ENCODE results near the gene C4A. TPM values are rescaled to one million over a fixed set of nuclear protein-coding genes. Genes with fewer than 3 reads are reported as not detected.

C4A gene
- total RNA-seq, 4 donors from 2014 or later = 4.0 to 10.2 (median 5.3) TPM

DNA sequence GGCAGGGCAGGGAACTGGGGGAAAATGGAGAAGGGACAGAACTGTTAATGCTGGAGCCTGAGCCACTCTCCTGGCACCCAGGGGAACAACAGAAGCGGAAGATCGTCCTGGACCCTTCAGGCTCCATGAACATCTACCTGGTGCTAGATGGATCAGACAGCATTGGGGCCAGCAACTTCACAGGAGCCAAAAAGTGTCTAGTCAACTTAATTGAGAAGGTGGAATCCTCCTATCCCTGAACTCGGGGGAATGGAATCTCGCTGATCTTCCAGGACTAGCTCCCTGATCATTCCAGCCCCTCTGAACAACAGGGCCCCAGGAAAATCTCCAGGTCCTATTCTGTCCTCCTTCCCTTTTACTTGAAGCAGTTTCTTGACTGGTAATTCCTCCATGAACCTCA, 34.0 kb upstream of the C4A start:
- WGBS = 86% methylated on average over 4 of the region's 4 CpGs
- H3K9me3 ChIP-seq = no peaks in the 10 kb centered on the region
- no peak overlapping the region for H3K27ac ChIP-seq
- H3K4me3 ChIP-seq = no peak overlapping the region
- TF ChIP-seq POLR2AphosphoS5 (IDR thresholded peaks at IDR 0.05) (no peak), EP300 (IDR thresholded peaks at IDR 0.05) (no peak), POLR2A (IDR thresholded peaks at IDR 0.05) (no peak)
- TF ChIP-seq, protein P1, sequence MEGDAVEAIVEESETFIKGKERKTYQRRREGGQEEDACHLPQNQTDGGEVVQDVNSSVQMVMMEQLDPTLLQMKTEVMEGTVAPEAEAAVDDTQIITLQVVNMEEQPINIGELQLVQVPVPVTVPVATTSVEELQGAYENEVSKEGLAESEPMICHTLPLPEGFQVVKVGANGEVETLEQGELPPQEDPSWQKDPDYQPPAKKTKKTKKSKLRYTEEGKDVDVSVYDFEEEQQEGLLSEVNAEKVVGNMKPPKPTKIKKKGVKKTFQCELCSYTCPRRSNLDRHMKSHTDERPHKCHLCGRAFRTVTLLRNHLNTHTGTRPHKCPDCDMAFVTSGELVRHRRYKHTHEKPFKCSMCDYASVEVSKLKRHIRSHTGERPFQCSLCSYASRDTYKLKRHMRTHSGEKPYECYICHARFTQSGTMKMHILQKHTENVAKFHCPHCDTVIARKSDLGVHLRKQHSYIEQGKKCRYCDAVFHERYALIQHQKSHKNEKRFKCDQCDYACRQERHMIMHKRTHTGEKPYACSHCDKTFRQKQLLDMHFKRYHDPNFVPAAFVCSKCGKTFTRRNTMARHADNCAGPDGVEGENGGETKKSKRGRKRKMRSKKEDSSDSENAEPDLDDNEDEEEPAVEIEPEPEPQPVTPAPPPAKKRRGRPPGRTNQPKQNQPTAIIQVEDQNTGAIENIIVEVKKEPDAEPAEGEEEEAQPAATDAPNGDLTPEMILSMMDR (IDR thresholded peaks at IDR 0.05) = no peak
- DNase-seq (ENCODE audit: low spot score in 2 of 2) = no peak
- no peaks in the 10 kb centered on the region for H3K27me3 ChIP-seq
- peaks cover 24% of the 10 kb centered on the region for H3K36me3 ChIP-seq
- H3K4me1 ChIP-seq = peaks cover 21% of the 10 kb centered on the region

DNA sequence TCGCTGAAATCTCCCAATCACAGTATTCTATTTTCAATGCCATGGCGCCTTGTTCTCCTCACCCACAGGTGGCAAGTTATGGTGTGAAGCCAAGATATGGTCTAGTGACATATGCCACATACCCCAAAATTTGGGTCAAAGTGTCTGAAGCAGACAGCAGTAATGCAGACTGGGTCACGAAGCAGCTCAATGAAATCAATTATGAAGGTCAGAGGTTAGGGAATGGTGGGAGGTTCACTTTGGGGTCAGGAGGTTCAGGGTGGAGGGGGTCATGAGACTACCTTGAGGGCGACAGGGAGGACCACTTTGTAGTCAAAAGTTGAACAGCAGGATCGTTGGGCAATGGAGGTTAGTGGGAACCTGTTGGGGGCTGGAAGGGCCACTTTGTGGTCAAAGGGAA, 33.6 kb upstream of the C4A start:
- H3K27ac ChIP-seq = no peak overlapping the region
- TF ChIP-seq POLR2AphosphoS5 (IDR thresholded peaks at IDR 0.05) (no peak), POLR2A (IDR thresholded peaks at IDR 0.05) (no peak), EP300 (IDR thresholded peaks at IDR 0.05) (no peak)
- TF ChIP-seq, protein P1 (IDR thresholded peaks at IDR 0.05) = no peak
- peaks cover 28% of the 10 kb centered on the region for H3K36me3 ChIP-seq
- 75% methylated on average over 5 of the region's 5 CpGs for WGBS
- H3K4me1 ChIP-seq = peaks cover 21% of the 10 kb centered on the region
- no peak for DNase-seq (ENCODE audit: low spot score in 2 of 2)
- H3K27me3 ChIP-seq = no peaks in the 10 kb centered on the region
- H3K4me3 ChIP-seq = no peak overlapping the region
- no peaks in the 10 kb centered on the region for H3K9me3 ChIP-seq

DNA sequence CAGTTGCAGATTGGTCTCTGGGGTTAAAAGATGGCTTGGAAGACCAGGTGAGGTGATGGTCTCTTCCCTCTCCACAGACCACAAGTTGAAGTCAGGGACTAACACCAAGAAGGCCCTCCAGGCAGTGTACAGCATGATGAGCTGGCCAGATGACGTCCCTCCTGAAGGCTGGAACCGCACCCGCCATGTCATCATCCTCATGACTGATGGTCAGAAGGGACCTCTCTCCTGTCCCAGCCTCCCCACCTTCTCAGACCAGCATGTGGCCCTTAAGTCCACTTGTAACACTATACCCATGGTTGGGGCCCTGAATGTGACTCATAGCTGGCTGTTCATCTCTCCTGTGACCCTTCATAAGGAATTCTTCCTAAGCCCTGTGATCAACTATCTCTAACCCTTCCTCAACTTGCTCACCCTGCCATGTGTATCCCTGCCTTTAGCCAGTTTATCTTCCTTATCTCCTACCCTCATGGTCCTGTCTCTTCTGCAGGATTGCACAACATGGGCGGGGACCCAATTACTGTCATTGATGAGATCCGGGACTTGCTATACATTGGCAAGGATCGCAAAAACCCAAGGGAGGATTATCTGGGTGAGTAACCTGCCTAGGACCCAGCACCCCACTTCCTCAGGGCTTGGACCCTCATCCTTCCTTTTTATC, 33.0 kb upstream of the C4A start:
- H3K27ac ChIP-seq = no peak overlapping the region
- no peak overlapping the region for H3K4me3 ChIP-seq
- no peak for DNase-seq (ENCODE audit: low spot score in 2 of 2)
- TF ChIP-seq EP300 (IDR thresholded peaks at IDR 0.05) = no peak
- TF ChIP-seq POLR2AphosphoS5 (IDR thresholded peaks at IDR 0.05) = no peak
- TF ChIP-seq POLR2A (IDR thresholded peaks at IDR 0.05) = no peak
- TF ChIP-seq, protein P1 (IDR thresholded peaks at IDR 0.05) = no peak
- 69% methylated on average over 6 of the region's 6 CpGs for WGBS
- peaks cover 34% of the 10 kb centered on the region for H3K36me3 ChIP-seq
- no peaks in the 10 kb centered on the region for H3K9me3 ChIP-seq
- H3K27me3 ChIP-seq = no peaks in the 10 kb centered on the region
- H3K4me1 ChIP-seq = peaks cover 21% of the 10 kb centered on the region

DNA sequence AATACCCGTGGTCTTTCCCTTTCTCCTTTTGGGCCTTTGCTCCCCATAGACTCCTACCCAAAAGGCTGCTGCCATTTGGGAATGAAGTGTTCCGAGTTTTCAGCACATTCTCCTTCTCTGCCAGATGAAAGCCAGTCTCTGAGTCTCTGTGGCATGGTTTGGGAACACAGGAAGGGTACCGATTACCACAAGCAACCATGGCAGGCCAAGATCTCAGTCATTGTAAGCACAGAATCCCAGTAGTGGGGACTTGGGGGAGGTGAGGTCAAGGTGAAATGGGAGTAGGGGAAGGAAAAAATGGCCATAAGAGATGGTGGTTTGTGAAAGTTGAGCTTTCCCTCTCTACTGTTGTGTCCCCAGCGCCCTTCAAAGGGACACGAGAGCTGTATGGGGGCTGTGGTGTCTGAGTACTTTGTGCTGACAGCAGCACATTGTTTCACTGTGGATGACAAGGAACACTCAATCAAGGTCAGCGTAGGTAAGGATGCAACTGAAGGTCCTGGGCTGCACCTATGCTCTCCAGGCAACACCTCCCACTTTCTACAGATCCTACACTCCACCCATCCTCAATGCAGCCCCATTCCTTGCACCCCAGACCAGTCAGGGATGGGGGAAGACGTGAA, 31.8 kb upstream of the C4A start:
- no peak for DNase-seq (ENCODE audit: low spot score in 2 of 2)
- Histone ChIP-seq H3K27ac (no peak overlapping the region), H3K36me3 (peaks cover 45% of the 10 kb centered on the region), H3K4me3 (no peak overlapping the region), H3K27me3 (no peaks in the 10 kb centered on the region), H3K9me3 (no peaks in the 10 kb centered on the region), H3K4me1 (peaks cover 16% of the 10 kb centered on the region)
- WGBS = 89% methylated on average over 7 of the region's 7 CpGs
- TF ChIP-seq POLR2AphosphoS5 (IDR thresholded peaks at IDR 0.05) (no peak), POLR2A (IDR thresholded peaks at IDR 0.05) (no peak), EP300 (IDR thresholded peaks at IDR 0.05) (no peak)
- TF ChIP-seq, protein P1 (IDR thresholded peaks at IDR 0.05) = no peak

DNA sequence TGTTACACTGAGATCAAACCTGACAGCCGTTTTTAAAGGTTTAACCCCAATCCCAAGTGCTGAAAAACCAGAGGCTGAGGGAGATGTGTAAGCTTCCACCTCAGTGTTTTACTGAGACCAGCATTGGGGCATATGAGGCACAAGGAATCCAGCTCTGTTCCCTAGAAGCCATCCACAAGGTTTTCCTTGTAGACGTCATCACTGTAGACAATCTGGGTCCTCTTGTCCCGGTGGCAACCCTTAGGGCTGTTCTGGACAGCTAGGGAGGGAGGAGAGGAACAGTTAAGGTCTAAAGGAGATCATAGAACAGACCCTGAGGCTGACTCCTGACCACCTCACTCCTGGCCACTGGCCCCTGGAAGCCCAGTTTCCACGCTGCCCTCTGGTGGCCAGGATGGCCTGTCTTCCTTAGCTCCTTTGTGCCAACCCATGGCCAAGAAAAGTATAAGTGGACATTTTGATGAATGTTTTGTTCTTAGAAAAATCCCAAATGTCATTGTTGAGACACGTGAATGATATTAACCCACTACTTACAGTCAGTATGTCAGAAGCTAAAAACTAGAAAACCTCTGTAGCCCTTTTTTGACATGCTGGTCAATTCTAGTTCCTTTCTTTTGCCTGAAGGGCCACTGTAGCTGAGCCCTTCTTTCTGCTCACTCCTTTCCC, 29.6 kb upstream of the C4A start:
- TF ChIP-seq, protein P1 (IDR thresholded peaks at IDR 0.05) = peak; percentile 39 to 62
- TF ChIP-seq POLR2A (IDR thresholded peaks at IDR 0.05) (no peak), EP300 (IDR thresholded peaks at IDR 0.05) (no peak), POLR2AphosphoS5 (IDR thresholded peaks at IDR 0.05) (no peak)
- DNase-seq (ENCODE audit: low spot score in 2 of 2) = no peak
- H3K4me3 ChIP-seq = no peak overlapping the region
- H3K27me3 ChIP-seq = no peaks in the 10 kb centered on the region
- H3K4me1 ChIP-seq = no peaks in the 10 kb centered on the region
- H3K9me3 ChIP-seq = no peaks in the 10 kb centered on the region
- no peak overlapping the region for H3K27ac ChIP-seq
- 53% methylated on average over 5 of the region's 5 CpGs for WGBS
- peaks cover 65% of the 10 kb centered on the region for H3K36me3 ChIP-seq

All from suprapubic skin (tissue), 4 donors.